ENCODE measurements around the gene SRSF4. TPM values are rescaled to one million over a fixed set of nuclear protein-coding genes. Genes with fewer than 3 reads are reported as not detected.

The SRSF4 gene
- total and polyA plus RNA-seq, 10 of the 15 experiments (the other 5 are each of a cell fraction or from before 2014, with no cell fraction given) = 17.2 to 107 (median 78.6) TPM

DNA sequence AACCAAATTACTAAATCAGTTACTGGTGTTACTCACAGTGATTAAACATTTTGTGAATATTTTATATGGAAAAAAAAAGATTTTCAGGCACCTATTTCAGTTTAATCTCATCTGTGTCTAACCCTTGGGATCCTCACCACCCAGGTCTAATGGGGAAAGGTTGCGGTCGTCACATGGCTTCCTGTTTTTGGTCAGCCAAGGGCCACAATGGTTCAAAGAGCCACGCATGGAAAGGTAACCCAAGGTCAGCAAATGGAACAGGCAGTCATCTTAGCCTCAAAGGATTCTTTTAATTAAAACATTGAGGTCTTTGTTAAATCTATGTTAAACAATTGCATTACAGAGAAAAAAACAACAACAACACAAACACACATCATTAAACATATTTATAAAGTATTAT, 21.9 kb downstream of the SRSF4 start (continued):
- no peak for TF ChIP-seq NR2C1 (IDR thresholded peaks at IDR 0.05)
- no peak for TF ChIP-seq HDGF (IDR thresholded peaks at IDR 0.05)
- TF ChIP-seq, protein P1, sequence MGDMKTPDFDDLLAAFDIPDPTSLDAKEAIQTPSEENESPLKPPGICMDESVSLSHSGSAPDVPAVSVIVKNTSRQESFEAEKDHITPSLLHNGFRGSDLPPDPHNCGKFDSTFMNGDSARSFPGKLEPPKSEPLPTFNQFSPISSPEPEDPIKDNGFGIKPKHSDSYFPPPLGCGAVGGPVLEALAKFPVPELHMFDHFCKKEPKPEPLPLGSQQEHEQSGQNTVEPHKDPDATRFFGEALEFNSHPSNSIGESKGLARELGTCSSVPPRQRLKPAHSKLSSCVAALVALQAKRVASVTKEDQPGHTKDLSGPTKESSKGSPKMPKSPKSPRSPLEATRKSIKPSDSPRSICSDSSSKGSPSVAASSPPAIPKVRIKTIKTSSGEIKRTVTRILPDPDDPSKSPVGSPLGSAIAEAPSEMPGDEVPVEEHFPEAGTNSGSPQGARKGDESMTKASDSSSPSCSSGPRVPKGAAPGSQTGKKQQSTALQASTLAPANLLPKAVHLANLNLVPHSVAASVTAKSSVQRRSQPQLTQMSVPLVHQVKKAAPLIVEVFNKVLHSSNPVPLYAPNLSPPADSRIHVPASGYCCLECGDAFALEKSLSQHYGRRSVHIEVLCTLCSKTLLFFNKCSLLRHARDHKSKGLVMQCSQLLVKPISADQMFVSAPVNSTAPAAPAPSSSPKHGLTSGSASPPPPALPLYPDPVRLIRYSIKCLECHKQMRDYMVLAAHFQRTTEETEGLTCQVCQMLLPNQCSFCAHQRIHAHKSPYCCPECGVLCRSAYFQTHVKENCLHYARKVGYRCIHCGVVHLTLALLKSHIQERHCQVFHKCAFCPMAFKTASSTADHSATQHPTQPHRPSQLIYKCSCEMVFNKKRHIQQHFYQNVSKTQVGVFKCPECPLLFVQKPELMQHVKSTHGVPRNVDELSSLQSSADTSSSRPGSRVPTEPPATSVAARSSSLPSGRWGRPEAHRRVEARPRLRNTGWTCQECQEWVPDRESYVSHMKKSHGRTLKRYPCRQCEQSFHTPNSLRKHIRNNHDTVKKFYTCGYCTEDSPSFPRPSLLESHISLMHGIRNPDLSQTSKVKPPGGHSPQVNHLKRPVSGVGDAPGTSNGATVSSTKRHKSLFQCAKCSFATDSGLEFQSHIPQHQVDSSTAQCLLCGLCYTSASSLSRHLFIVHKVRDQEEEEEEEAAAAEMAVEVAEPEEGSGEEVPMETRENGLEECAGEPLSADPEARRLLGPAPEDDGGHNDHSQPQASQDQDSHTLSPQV (IDR thresholded peaks at IDR 0.05) = no peak
- TF ChIP-seq BHLHE40 (IDR thresholded peaks at IDR 0.05; ENCODE audit: borderline replicate concordance in 1 of 2, low read depth in 2 of 2, low read length in 1 of 2) = no peak
- no peak for TF ChIP-seq SRF (IDR thresholded peaks at IDR 0.05; ENCODE audit: low read depth in 2 of 2, low read length in 2 of 2)
- TF ChIP-seq MTA3 (IDR thresholded peaks at IDR 0.05; ENCODE audit: borderline replicate concordance, low read length) = no peak
- no peak for TF ChIP-seq CHD4 (IDR thresholded peaks at IDR 0.05)
- TF ChIP-seq, protein P2, sequence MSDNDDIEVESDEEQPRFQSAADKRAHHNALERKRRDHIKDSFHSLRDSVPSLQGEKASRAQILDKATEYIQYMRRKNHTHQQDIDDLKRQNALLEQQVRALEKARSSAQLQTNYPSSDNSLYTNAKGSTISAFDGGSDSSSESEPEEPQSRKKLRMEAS (IDR thresholded peaks at IDR 0.05; ENCODE audit: low read depth, low read length) = no peak
- no peak for TF ChIP-seq TARDBP (IDR thresholded peaks at IDR 0.05; ENCODE audit: borderline replicate concordance)
- TF ChIP-seq STAT1 (conservative IDR thresholded peaks at IDR 0.05) = no peak
- TF ChIP-seq EGR1 (IDR thresholded peaks at IDR 0.05; ENCODE audit: borderline replicate concordance in 1 of 2, low read depth in 2 of 2, low read length in 2 of 2) = no peak
- no peak for TF ChIP-seq ASH2L (IDR thresholded peaks at IDR 0.05; ENCODE audit: borderline replicate concordance, low read depth)

Measured in GM12878 (cell line).